Tibial artery (tissue), 4 donors: ENCODE measurements around the gene LGI4.
"Not testable (repeated sequence)": the region's sequence is repeated elsewhere in the genome, so short reads cannot be mapped to it uniquely, and the experiment has no call there.

Experiments used
- DNase-seq, 2 donors: peaks; one replicate each; pipeline ENCODE4 v3.0.0-alpha.2; 2019
- H3K27ac ChIP-seq, 2 donors: fragments of 200-600 bp; sonication (generic) in 1 of 2; 1 replicate in 1 of 2; 2 replicates in 1 of 2; pipeline ENCODE4 v1.5.1; 2018 to 2019; ENCODE audit warnings: mild to moderate bottlenecking in 1 of 2
- H3K27me3 ChIP-seq, 2 donors: fragments of 200-600 bp; sonication (generic) in 1 of 2; one replicate each; pipeline versions ENCODE4 v1.5.1 to v1.6.0; 2016 to 2019
- H3K36me3 ChIP-seq, 3 donors: fragments of 200-600 bp; sonication (generic) in 2 of 3; one replicate each; pipeline ENCODE4 v1.5.1; 2016 to 2019; ENCODE audit warnings: mild to moderate bottlenecking in 2 of 3
- H3K4me1 ChIP-seq, 4 donors: fragments of 200-600 bp; sonication (generic) in 2 of 4; 1 replicate in 3 of 4; 2 replicates in 1 of 4; pipeline ENCODE4 v1.5.1; 2016 to 2019
- H3K4me3 ChIP-seq, 2 donors: fragments of 200-600 bp; sonication (generic) in 1 of 2; 1 replicate in 1 of 2; 2 replicates in 1 of 2; pipeline ENCODE4 v1.5.1; 2018 to 2019; ENCODE audit warnings: mild to moderate bottlenecking in 2 of 2
- H3K9me3 ChIP-seq, 3 donors: fragments of 200-600 bp; sonication (generic) in 1 of 3; one replicate each; pipeline ENCODE4 v1.5.1; 2016 to 2019
- intact Hi-C: fragments of 100-400 bp; cut with DNase I; formaldehyde crosslinking; loops from one replicate; pipeline ENCODE4 v1.15.0; 2023; ENCODE audit warnings: low total_unique reads
- TF ChIP-seq, protein P1 (sequence below), 2 experiments: fragments of 200-600 bp in 1 of 2; fragments of 450-650 bp in 1 of 2; IDR thresholded peaks; one replicate each; pipeline ENCODE4 v1.5.1; 2017 to 2019; ENCODE audit warnings: antibody characterized with exemption in 2 of 2, mild to moderate bottlenecking in 1 of 2, moderate library complexity in 1 of 2

LGI4 gene

DNA sequence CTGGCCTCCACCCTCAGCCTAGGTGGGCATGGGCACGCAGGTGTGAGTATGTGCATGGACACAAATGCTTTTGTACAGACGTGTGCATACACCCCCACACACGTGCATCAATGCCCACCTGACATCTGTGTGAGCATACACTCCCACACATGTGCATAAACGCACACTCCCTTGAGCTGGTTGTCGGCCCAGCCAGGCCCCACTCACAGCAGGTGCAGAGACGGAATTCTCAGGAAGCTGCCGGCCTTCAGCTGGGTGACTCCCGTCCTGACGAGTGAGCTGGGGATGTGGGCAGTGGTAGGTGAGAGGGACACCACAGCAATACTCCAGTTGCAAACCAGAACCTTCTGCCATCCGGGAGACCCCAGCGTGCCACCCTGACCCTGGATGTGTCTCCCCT lies 1.0 kb downstream of the LGI4 start:
- no peak for DNase-seq
- intact Hi-C loops = loop anchor here (2.0 kb wide), 1 partner anchor 19 kb away; the partner anchor contains the start of gene FXYD3
- H3K9me3 ChIP-seq = no peaks in the 10 kb centered on the region
- H3K36me3 ChIP-seq = no peaks in the 10 kb centered on the region
- peak overlapping the region; percentile 90 to 91 for H3K27ac ChIP-seq
- H3K4me3 ChIP-seq = peak overlapping the region; percentile 44 to 62
- no peaks in the 10 kb centered on the region for H3K27me3 ChIP-seq
- H3K4me1 ChIP-seq = peaks cover 0 to 45% (median 32%) of the 10 kb centered on the region in 4 donors
- TF ChIP-seq, protein P1, sequence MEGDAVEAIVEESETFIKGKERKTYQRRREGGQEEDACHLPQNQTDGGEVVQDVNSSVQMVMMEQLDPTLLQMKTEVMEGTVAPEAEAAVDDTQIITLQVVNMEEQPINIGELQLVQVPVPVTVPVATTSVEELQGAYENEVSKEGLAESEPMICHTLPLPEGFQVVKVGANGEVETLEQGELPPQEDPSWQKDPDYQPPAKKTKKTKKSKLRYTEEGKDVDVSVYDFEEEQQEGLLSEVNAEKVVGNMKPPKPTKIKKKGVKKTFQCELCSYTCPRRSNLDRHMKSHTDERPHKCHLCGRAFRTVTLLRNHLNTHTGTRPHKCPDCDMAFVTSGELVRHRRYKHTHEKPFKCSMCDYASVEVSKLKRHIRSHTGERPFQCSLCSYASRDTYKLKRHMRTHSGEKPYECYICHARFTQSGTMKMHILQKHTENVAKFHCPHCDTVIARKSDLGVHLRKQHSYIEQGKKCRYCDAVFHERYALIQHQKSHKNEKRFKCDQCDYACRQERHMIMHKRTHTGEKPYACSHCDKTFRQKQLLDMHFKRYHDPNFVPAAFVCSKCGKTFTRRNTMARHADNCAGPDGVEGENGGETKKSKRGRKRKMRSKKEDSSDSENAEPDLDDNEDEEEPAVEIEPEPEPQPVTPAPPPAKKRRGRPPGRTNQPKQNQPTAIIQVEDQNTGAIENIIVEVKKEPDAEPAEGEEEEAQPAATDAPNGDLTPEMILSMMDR (IDR thresholded peaks at IDR 0.05) = no peak

DNA sequence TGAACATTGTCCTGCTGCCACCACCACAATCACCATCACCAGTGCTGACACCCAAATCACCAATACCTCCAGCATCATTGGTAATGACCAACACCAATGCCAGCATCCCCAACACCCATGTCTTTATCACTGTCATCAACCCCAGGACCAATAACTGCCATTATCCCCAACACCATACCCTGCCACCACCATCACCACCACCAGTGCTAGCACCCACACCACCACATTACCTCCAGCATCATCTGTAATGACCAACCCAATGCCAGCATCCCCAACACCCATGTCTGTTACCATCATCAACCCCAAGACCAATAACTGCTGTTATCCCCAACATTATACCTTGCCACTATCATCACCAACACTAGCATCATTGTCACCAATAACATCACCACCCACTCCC lies 2.6 kb downstream of the LGI4 start:
- no peaks in the 10 kb centered on the region for H3K36me3 ChIP-seq
- no peaks in the 10 kb centered on the region for H3K9me3 ChIP-seq
- H3K27me3 ChIP-seq = no peaks in the 10 kb centered on the region
- no peak for DNase-seq
- peaks cover 0 to 30% (median 20%) of the 10 kb centered on the region in 4 donors for H3K4me1 ChIP-seq
- intact Hi-C loops = no loop called here
- no peak overlapping the region for H3K27ac ChIP-seq
- H3K4me3 ChIP-seq = no peak overlapping the region
- TF ChIP-seq, protein P1 (IDR thresholded peaks at IDR 0.05) = no peak

DNA sequence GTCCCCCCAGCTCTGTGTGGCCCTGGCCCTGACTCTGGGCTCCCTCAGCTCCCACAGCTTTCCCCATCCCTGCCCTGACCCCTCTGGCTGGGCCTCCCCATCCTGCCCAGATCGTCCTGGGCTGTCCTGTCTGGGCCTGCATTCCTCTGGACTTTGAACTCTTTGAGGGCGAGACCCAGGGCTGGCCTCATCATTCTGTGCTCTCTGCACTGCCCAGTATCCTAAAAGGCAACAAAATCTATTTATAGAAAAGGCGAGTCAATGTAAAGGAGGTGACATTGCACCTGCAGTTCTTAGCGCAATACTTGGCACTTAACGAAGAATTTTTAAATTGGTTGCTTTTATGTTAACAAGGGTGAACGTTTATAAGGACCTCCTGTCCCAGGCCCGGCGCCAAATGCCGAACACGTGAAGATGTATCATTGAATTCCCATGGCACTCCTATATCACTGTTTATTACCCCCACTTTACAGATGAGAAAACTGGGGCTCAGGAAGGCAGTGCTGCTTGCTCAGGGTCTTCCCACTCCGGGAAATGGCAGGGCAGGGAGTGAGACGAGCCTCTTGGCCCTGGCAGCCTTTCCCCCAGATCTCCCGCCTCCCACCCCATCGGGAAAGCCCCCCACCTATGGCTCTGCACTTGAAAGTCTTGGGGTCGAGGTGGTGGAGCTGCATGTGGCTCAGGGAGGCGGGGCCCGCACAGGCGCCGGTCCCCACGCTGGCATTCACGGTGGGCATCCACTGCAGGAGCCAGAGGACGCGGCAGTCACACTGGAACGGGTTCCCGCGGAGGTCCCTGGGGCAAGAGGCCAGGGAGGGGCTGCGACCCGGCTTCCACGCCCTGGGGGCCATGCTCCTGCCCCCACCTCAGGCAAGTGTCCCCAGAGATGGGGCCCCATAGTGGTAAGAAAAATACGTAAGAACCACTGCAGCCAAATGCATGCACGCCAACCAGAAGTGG lies 3.8 kb downstream of the LGI4 start:
- H3K27ac ChIP-seq = no peak overlapping the region
- TF ChIP-seq, protein P1 (IDR thresholded peaks at IDR 0.05) = no peak
- H3K9me3 ChIP-seq = no peaks in the 10 kb centered on the region
- no peaks in the 10 kb centered on the region for H3K36me3 ChIP-seq
- peaks cover 0 to 33% (median 24%) of the 10 kb centered on the region in 4 donors for H3K4me1 ChIP-seq
- no peak for DNase-seq
- H3K27me3 ChIP-seq = no peaks in the 10 kb centered on the region
- H3K4me3 ChIP-seq = no peak overlapping the region
- intact Hi-C loops = no loop called here

DNA sequence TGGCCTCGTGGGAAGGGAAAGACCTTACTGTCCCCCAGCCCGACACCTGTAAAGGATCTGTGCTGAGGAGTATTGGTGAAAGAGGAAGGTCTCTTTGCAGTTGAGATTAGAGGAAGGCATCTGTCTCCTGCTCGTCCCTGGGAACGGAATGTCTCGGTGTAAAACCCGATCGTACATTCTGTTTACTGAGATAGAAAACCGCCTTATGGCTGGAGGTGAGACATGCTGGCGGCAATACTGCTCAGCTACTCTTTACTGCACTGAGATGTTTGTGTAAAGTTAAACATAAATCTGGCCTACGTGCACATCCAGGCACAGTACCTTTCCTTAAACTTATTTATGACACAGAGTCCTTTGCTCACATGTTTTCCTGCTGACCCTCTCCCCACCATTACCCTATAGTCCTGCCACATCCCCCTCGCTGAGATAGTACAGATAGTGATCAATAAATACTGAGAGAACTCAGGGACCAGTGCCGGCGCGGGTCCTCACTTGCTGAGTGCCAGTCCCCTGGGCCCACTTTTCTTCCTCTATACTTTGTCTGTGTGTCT lies 5.1 kb downstream of the LGI4 start:
- DNase-seq, H3K27me3 ChIP-seq, H3K9me3 ChIP-seq, H3K27ac ChIP-seq, H3K4me3 ChIP-seq, H3K36me3 ChIP-seq: not testable (repeated sequence)
- H3K4me1 ChIP-seq = peaks cover 0 to 35% (median 22%) of the 10 kb centered on the region in 4 donors
- intact Hi-C loops = loop anchor here (10.0 kb wide), 1 partner anchor 585 kb away; the partner anchor contains the start of gene KMT2B

GRCh38 chr19:35128398-35129057 lies 6.3 kb downstream of the LGI4 start:
- intact Hi-C loops = loop anchor here (10.0 kb wide), 1 partner anchor 586 kb away; the partner anchor contains the start of gene KMT2B
- TF ChIP-seq, protein P1 (IDR thresholded peaks at IDR 0.05) = no peak
- H3K4me3 ChIP-seq = no peak overlapping the region
- peaks cover under 1 to 35% (median 22%) of the 10 kb centered on the region in 4 donors for H3K4me1 ChIP-seq
- no peaks in the 10 kb centered on the region for H3K27me3 ChIP-seq
- no peaks in the 10 kb centered on the region for H3K36me3 ChIP-seq
- no peak for DNase-seq
- H3K9me3 ChIP-seq = no peaks in the 10 kb centered on the region
- no peak overlapping the region for H3K27ac ChIP-seq
